Esophagus squamous epithelium (tissue), 4 donors: ENCODE results near the gene NAA50.

Source experiments
- CTCF ChIP-seq, 6 experiments: fragments of 450-650 bp in 4 of 6; fragments of 200-600 bp in 2 of 6; sonication (generic) in 2 of 6; IDR thresholded peaks; one replicate each; pipeline ENCODE4 v1.5.1; 2016 to 2019; ENCODE audit warnings: antibody characterized with exemption in 6 of 6, mild to moderate bottlenecking in 4 of 6, moderate library complexity in 4 of 6
- POLR2A ChIP-seq, 4 donors: fragments of 450-650 bp; IDR thresholded peaks; one replicate each; pipeline ENCODE4 v1.6.1; 2017; ENCODE audit warnings: antibody characterized with exemption in 4 of 4, mild to moderate bottlenecking in 4 of 4, moderate library complexity in 3 of 4

GRCh38 chr3:113783980-113784379 is 37.9 kb upstream of the NAA50 start:
- TF ChIP-seq CTCF (IDR thresholded peaks at IDR 0.05) (no peak), POLR2A (IDR thresholded peaks at IDR 0.05) (no peak)
